Right lung (tissue), 5 donors: Measurements from ENCODE around the gene PAOX. TPM values are rescaled to one million over a fixed set of nuclear protein-coding genes. Genes with fewer than 3 reads are reported as not detected.
"Not testable (repeated sequence)": the region's sequence is repeated elsewhere in the genome, so short reads cannot be mapped to it uniquely, and the experiment has no call there.

Experiments
- DNase-seq, 2 donors: peaks; one replicate each; pipeline ENCODE4 v3.0.0-alpha.2; 2013
- polyA plus RNA-seq, 5 donors: library from polyadenylated mRNA; unstranded; fragments of 120-200 nt; gene quantifications; one replicate each; pipeline versions ENCODE4 v1.2.1 to v1.2.3, GENCODE V29; 2013; ENCODE audit warnings: inconsistent platforms in 1 of 5, low replicate concordance in 1 of 5; ENCODE audit not compliant: insufficient read length in 5 of 5, insufficient read depth in 1 of 5

PAOX gene
- polyA plus RNA-seq, 5 donors, result 3.7 to 8.5 (median 5.7) TPM

DNA sequence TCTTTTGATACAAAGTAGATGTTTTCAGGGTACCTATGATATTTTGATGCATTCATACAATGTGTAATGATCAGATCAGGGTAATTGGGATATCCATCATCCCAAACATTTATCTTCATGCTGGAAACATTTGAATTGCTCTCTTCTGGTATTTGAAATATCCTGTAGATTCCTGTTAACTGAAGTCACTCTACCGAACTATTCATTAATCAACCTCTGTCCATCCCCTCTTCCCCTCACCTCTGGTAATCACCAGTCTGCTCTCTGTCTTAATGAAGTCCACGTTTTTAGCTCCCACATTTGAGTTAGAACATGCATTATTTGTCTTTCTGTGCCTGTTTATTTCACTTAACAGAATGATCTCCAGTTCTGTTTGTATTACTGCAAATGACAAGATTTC is 26.2 kb downstream of the PAOX start:
- DNase-seq, result no peak

DNA sequence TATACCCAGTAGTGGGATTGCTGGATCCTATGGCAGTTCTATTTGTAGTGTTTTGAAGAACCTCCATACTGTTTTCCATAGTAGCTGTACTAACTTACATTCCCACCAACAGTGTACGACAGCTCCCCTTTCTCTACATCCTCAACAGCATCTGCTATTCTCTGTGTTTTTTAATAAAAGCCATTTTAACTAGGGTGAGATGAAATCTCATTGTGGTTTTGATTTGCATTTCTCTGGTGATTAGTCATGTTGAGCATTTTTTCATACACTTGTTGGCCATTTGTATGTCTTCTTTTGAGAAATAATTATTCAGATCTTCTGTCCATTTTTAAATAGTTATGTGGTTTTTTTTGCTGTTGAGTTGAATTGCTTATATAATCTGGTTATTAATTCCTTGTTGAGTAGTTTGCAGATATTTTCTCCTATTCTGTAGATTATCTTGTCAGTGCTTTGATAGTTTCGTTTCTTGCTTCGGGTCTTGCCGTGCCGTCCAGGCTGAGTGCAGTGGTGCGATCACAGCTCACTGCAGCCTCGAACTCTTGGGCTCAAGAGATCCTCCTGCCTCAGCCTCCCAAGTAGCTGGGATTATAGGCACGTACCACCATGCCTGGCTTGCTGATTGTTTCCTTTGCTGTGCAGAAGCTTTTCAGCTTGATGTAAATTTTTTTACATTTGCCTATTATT is 26.9 kb downstream of the PAOX start:
- no peak for DNase-seq

DNA sequence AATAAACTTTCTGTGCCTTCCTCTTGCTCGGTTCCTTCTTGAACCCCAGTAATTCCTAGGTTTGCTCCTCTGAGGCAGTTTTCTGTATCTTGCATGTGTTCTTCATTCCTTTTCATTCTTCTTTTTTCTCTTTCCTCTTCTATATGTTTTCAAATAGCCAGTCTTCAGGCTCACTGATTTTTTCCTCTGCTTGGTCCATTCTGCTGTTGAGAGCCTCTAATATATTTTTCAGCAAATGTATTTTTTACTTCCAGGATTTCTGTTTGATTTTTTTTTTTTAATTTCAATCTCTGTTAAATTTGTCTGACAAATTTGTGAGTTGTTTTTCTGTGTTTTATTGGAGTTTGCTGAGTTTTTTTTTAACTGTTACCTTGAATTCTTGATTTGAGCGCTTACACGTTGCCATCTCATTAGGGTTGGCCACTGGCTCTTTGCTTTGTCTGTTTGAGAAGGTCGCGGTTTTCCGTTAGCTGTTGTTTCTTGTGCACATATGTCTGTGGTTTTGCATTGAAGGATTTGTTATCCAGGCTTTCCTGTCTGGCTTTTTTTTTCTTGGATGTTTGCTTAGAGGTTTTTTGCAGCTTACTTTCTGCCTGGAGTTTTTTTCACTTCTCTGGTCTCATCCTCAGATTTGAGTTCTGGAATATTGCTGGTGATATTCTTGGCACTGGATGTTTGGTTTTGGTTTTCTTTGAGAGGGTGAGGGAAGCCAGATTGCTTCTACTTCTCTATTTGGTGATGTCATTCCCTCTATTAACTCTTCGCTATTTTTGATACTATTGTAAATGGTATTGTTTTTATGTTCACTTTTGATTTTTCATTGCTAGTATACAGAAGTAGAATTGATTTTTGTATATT is 32.7 kb downstream of the PAOX start:
- no peak for DNase-seq

DNA sequence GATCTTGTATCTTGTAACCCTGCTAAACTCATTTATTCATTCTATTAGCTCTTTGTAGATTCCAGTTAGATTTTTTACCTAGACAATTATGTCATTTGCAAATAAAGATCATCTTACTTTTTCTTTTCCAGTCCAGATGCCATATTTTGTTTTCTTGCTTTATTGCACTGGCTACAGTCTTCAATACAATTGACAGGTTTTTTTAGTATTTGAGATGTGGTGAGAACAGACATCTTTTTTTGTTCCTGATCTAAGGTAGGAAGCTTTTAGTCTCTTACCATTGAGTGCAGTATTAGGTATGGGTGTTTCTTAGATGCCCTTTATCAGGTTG is 33.3 kb downstream of the PAOX start:
- DNase-seq, result no peak

DNA sequence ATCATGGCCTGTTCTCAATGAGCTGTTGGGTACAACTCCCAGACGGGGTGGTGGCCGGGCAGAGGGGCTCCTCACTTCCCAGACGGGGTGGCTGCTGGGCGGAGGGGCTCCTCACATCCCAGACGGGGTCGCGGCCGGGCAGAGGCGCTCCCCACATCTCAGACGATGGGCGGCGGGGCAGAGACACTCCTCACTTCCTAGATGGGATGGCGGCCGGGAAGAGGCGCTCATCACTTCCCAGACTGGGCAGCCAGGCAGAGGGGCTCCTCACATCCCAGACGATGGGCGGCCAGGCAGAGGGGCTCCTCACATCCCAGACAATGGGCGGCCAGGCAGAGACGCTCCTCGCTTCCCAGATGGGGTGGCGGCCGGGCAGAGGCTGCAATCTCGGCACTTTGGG is 35.3 kb downstream of the PAOX start:
- DNase-seq, result not testable (repeated sequence)

DNA sequence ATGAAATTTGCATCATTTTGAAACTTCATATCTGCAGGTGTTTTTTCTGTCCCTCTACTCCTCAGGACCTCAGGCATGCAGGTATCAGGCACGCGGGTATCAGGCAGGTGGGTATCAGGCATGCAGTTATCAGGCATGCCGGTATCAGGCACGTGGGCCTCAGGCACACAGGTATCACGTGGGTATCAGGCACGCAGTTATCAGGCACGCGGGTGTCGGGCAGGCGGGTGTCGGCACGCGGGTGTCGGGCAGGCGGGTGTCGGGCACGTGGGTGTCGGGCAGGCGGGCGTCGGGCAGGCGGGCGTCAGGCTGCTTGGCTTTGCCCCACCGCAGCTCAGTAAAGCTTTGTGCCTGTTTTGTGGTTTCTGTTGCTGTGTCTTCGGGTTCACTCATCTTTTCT is 36.7 kb downstream of the PAOX start:
- no peak for DNase-seq

DNA sequence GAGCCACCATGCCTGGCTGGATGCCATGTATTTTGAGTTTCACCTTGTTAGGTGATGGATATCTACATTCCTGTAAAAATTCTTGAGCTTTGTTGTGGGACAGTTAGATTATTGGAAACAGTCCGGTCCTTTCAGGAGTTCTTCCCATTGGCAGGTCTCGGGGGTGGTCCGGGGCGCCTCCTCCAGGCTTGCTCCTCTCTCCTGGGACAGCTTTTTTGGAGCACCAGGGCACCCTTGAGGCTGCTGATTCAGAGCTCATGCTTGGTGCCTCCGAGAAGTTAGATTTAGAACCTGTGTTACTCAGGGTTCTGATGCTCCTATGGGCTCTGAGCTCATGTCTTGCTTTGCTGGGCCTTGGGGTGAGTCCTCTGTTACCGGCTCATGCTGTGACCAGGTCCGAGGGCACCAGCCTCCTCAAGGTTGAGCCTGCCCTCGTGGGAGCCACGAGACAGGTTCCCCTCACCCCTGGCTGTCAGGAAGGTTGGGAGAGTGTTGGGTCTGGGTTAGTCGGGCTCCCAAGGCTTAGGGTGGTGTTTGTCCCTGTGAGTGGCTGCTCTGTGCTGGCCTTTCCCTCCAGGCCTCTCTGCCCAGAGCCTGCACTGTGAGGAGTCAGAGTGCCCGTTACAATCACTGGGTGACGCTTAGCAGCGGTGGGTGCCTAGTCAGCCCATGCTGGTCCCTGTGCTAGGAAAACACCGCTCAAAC is 39.4 kb downstream of the PAOX start:
- no peak for DNase-seq

DNA sequence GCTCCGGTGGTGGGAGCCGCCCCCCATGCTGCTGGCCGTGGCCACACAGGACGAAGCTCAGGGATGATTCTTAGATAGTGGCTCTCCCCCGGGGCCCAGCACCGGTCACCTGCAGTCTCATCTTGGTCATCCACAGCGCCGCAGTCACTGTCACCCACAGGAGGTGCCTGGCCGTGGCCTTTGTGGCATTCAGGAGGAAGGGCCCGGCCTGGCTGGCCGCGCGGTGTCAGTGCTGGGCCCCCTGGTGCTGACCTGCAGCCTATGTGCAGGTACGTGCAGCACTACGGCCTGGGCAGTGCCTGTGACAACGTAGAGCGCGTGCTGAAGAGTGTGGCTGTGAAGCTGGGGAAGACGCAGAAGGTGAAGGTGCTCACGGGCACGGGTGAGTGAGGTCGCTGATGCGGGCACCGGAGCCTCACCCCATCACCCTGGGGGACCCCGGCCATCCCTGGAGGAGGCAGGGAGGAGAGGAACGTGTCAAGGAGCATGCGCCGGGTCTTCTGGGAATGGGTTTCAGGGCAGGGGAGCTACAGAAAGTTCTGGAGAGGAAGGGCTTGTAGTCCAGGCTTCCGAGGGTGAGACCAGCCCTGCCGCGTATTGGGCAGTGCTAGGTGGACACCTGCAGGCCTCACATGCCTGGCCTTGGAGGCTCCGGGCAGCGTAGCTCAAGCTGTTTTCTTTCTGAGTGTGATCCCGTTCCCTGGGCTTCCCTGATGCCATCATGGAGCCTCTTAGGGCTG is 40.3 kb downstream of the PAOX start:
- DNase-seq, result no peak

DNA sequence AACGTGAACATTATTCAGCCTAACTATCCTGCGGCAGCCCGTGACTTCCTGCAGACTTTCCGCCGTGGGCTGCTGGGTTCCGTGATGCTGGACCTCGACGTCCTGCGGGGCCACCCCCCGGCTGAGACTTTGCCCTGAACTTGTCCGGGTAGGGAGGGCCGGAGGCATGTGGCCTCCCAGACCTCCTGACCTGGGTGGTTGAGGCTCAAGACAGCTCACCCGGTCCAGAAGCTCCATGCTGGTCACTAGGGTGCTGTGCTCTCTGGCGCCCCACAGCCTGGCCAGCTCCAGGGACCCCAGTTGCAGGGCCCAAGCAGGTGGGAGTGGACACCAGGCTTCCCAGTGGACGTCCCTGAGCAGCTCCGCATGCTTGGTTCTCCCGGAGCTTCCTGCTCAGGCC is 41.0 kb downstream of the PAOX start:
- DNase-seq, result no peak

DNA sequence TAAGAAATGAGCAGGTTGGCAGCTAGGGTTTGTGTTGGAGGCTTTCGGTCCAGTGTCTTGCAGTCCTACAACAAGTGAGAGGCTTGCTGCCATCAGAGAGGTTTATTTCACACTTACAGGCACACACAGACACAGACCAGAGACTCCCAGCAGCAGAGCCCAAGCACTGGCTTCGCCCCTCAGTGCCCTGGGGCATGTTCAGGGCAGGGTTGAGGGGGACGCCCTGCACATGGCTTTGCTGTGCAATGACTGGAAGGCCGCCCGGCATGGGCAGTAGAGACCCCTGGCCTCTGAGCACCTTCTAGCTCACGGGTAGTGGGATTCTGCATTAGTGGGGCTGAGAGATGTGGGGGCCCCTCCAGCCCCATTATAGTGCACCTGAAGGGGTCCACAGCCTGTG is 41.5 kb downstream of the PAOX start:
- no peak for DNase-seq

DNA sequence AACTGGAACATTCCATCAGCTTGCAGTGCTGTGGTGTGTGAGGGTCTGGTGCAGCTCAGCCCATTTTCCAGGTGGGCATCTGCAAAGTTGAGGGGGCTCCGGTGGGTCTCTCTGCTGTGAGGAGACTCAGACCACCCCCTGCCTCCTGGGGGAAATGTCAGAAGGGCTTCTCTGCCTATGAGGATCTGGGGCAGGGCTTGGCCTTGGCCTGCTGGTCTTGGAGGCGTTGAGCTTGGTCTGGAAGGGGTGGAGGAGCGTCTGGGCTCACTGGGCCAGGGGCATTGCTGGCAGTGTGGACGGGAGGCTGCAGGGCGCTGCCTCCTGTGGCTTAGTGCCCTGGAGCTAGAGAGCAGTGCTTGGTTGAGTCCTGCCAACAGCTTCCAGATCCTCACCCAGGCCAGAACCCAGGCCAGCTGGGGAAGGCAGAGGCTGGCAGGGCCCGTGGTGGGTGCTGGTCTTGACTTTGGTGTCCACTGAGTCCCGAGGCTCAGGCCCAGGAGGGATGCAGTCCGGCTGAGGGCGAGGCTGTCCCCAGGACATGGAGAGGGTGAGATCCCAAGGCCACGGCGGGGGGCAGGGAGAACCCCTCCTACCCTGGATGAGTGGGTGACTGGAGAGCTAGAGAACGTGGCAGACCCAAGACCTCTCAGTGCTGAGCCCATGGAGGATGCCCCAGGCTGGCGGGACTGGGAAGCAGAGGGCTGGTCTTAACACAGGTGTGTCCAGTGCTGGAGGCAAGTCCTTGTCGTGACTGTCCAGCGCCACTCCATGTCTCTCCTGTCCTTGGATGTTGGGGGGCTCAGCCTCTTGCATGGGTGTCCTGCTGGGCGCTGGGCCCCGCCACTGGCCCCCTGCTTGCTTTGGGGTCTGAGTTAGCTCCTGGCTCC is 42.5 kb downstream of the PAOX start:
- DNase-seq, result no peak

DNA sequence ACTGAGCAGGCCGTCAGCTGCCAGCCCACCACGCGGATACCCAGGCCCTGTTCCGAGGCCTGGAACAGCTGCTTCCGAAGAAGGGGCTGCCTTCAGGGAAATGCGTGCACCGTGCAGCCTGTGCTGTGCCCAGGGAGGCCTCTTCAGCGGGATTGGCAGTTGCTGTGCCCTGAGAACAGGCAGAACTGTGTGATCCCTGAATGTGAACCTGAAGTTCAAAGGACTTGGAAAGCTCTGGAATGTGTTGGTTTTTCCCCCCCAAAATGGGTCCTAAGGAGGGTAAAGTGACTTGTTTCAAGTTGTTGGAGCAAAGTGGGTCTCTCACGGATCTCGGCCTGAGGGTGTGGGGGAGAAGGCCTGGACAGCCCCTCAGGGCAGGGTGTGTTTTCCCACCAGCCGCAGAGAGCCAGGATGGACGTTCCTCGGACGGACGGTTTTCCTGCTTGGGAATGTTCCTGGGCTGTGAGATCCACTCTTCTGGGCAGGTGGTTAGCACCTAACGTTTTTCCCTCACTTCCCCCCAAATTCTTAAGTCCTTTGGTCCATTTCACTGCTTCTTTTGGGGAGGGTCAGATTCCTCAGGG is 43.3 kb downstream of the PAOX start:
- DNase-seq, result no peak

DNA sequence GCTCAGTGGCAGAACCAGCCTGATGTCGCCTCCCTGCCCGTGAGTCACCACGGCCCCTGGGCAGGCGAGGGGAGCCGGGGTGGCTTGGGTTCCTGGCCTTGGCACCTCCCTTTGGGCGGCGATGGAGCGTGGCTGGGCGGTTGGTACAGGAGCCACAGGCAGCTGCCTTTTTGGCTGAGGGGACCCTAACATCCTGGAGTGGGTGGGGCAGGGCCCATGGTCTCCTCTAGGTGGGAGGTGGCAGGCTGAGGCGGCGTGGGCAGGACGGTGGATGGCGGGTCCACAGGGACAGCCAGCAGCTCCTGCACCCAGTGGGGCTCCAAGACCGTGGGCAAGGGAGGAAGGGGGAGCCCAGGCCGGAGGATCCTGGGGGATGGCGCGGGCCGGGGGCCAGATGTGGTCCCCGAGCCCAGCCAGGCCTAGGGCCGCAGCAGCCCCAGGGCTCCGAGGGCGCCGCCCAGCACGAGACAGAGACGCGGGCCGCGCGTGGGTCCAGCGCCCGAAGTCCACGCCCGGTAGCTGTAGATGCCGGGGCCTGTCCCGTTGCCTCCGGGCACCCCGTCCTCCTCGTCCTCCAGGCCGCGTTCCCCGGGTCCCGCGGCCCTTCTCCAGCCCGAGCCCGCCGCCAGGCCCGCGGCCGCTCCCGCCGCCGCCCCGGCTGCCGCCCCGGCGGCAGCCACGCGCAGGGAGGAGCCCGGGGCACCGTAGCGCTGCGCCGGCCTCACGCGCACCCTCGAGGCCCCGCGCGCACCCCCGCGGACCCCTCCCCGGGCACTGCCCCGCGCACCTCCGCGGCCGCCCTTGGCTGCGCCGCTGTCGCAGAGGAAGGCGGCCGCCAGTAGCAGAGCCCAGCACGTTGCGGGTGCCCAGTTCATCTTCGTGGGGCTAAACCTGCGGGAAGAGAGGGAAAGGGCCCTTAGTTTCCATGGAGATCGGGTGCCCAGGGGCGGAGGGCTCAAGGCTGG is 44.0 kb downstream of the PAOX start:
- no peak for DNase-seq

DNA sequence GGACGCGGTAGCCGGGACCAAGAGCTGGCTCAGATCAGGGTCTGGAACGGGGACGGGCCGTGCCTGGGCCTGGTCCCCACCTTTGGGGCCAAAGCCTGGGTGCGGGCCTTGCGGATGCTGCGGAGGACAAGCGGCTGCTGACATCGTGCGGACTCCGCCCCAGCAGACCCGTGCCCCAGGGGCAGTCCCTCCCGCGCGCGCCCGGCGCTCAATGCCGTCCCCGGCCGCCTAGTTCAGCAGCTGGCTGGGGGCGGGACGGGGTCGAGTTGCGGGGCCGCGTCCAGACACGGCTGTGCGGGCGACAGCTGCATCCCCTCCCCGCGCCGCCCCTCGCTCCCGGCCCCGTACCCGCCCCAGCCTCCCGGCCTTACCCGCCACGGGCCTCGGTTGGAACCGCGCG is 45.0 kb downstream of the PAOX start:
- DNase-seq, result not testable (repeated sequence)

DNA sequence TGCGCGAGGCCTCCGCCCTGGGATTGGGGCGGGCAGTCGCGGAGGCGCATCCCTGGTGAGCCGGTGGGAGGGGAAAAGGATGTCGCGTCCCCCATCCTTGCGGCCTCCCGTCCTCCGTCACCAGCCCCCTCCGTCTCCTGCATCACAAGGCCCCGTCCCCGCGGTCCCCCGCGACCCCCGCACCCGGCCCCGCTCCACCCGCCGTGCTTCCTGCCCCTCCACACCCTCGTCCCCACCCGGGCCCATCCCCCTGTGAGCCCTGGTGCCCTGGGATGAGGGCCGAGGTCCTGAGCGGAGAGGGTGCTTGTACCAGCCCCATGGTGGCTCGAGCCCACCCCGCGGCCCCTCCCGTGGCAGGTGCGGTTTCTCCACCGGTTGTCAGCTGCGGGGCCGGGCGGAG is 45.5 kb downstream of the PAOX start, which contains the start of gene SPRN:
Gene SPRN (minus strand): TSS at position 25 of the 400 bp plus-strand sequence. CDS start 944 bp downstream, outside the sequence.
- not testable (repeated sequence) for DNase-seq

DNA sequence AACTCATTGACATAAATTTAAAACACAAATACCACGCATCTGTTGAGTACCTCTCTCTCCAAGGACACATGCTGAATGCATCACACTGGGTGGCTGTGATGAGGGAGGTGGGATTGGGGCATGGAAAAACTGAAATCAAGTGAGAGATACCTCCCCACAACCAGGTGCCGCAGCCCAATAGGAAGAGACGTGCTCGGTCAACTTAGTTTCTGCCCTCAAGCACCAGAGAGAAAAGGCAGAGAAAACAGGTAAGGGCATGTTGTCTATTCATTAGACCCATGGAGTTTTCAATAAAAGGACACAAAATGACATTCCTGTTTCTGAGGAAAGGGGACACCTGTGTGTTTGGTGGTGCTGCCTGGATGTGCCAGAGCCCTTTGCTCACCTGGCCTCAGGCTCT is 50.5 kb downstream of the PAOX start:
- DNase-seq, result not testable (repeated sequence)

DNA sequence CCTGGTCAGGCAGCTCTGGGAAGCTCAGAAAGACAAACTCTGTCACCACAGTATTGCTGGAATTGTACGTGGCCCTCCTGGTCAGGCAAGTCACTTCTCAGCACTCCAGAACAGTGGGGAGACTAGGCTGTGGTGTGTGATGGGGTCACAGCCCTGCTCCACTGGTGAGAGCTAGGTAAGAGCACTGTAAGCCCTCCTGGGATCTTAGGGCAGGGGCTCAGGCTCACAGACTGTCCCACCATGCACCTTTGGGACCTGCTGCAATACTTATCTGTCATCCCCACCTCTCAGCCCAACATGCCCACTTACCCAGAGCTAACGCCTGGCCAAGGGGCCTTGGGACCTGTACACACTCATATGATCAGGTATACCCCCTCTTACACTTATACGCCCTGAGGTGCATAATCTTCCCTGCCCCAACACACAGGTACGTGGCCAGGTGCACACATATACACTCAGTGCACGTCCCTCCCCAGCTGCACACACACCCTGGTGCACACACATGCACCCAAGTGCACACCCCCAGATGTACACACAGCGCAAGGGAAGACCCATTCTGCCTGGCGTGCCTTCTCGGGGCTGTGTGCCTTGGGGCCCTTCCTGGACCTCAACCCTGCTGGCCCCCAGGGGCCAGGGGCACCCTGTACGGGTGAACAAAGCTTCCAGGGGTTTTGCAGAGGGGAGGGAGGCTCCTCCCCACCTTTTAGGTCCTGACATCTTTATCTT is 53.0 kb downstream of the PAOX start:
- DNase-seq, result not testable (repeated sequence)

DNA sequence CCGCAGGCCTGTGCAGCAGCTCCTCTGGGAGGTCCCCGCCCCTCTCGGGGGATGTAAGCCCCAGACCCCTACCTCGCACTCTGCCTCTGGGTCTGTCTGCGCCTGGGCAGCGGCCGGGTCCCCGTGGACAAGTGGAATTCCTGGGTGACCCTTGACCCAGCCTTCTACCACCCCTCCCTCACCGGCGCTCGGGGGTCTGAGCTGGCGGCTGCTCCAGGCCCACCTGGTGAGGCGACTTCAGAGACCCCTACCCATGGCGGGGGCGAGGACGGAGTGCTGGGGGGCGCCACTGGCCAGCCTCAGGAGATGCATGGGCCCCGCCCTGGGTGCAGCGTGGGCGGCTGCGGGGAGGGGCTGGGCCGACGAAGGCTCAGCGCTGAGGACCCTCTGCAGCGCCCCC is 53.7 kb downstream of the PAOX start:
- DNase-seq, result not testable (repeated sequence)
